Subcutaneous preadipocyte (primary cell): ENCODE measurements around the gene TAS1R1. TPM values are rescaled to one million over a fixed set of nuclear protein-coding genes. Genes with fewer than 3 reads are reported as not detected.

Experiments
- small RNA-seq: library from RNA; depleted of rRNA; stranded (forward); fragments of <200 nt; gene quantifications from one replicate; pipeline ENCODE3, GENCODE V24; 2012
- total RNA-seq: library from RNA; depleted of rRNA; stranded (reverse); fragments of >200 nt; gene quantifications from 2 replicates; pipeline ENCODE4 v1.2.3, GENCODE V29; 2012

Gene TAS1R1
- under 0.01 TPM in 1 of 2 replicates, not detected in the other for total RNA-seq

GRCh38 chr1:6554907-6555778 lies at the start of gene TAS1R1:
TSS of gene TAS1R1 (plus strand) at chr1:6555307. CDS start at chr1:6555374, 67 bp downstream.

DNA sequence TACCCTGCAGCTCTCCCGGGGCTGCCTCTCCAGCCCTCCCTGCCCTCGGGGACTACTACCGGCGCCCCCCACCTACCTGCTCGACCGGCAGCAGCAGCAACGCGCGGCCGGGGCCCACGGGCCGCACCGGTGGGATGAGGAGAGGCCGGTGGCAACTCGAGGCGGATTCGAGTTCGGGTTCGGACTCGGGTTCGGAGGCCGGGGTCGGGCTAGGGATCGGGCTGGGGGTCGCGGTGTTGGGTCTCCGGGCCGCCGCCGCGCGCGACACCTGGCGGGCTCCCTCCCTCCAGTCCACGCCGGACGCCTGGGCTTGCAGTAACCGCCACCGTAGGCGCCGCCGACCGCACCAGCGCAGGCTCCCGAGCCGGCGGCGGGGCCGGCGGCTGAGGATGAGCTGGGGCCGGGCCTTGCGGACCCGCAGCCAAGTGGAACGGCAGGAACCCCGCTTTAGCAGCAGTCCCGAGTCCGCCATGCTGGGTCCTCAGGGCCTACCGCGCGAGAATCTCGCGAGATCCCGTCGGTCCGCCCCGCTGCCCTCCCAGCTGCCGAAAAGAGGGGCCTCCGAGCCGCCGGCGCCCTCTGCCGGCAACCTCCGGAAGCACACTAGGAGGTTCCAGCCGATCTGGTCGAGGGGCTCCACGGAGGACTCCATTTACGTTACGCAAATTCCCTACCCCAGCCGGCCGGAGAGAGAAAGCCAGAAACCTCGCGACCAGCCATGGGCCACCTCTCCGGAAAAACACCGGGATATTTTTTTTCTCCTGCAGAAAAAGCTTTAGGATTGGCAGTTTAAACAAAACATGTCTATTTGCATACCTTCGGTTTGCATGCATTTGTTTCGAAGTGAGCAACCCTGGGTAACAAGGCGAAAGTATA lies 838 bp upstream of the TAS1R1 start, which contains the start of gene NOL9:
Gene NOL9 (minus strand): TSS at position 483 of the 876 bp plus-strand sequence. CDS start 11 bp downstream, at position 472.

DNA sequence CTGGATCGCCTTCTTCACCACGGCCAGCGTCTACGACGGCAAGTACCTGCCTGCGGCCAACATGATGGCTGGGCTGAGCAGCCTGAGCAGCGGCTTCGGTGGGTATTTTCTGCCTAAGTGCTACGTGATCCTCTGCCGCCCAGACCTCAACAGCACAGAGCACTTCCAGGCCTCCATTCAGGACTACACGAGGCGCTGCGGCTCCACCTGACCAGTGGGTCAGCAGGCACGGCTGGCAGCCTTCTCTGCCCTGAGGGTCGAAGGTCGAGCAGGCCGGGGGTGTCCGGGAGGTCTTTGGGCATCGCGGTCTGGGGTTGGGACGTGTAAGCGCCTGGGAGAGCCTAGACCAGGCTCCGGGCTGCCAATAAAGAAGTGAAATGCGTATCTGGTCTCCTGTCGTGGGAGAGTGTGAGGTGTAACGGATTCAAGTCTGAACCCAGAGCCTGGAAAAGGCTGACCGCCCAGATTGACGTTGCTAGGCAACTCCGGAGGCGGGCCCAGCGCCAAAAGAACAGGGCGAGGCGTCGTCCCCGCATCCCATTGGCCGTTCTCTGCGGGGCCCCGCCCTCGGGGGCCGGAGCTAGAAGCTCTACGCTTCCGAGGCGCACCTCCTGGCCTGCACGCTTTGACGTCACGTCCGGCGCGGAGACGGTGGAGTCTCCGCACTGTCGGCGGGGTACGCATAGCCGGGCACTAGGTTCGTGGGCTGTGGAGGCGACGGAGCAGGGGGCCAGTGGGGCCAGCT lies 24.4 kb downstream of the TAS1R1 start, which contains the start of gene ZBTB48:
Gene ZBTB48 (plus strand): TSS at position 621 of the 745 bp plus-strand sequence. CDS start 616 bp downstream, outside the sequence.

DNA sequence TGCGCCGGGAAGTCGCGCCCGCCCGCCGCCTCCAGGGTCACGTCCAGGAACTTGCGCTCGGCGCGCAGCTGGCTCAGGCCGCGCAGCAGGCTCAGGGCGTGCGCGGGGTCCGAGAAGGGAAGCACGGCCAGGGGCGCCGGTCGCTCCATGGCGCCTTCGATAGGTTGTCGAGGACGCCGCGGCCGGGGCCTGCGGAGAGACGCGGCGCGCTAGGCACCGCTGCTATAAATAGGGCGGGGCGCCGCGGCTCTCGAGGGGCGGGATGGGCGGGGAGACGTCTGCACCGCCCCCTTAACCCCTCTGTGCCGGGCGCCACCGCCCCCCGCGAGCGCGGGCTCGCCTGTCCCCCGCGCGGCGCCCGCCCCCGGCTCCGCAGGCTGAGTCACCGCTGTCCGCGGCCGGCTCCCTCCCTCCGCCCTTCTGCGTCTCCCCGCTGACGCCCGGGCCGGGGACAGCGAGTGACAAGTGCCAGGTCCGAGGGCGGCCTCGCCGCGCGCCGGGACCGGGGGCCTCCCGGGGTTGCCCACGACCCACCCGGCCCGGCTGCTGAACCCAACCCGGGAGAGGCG lies 47.6 kb downstream of the TAS1R1 start, which contains the start of gene KLHL21:
Gene KLHL21 (minus strand): TSS at position 201 of the 569 bp plus-strand sequence. CDS start 52 bp downstream, at position 149.

DNA sequence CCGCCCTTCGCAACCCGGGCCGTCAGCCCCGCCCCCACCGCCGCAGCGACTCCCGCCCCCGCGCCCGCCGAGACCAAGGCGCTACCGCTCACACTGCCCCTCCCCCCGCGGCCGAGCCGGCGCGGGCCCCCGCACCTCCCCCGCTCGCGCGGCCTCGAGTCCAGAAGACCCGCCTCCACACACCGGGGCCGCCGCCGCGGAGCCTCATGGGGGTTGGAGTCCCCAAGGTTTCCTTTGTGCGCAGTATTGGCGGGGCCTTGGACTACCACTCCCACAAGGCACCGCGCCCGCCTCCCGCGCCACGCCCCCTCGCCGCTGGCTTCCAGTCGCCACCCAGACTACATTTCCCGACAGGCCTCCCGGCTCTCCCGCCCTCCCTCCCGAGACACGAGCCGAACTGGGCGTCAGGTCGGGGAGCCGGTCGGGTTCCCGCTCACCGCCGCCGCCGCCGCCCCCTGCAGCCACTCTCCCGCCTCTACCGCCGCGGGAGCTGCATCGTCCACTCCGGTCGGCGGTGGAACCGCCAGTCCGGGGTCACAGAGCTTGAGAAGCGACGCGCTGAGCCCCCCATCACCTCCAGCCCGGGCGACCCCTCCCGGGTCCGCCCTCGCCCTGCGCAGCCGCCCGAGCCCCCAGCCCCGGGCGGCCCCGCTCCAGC lies 58.4 kb downstream of the TAS1R1 start, which contains the start of gene PHF13:
Gene PHF13 (plus strand): TSS at position 371 of the 658 bp plus-strand sequence. CDS start 336 bp downstream, outside the sequence.

GRCh38 chr1:6624710-6625583 lies 69.8 kb downstream of the TAS1R1 start, which contains the start of gene THAP3:
TSS of gene THAP3 (plus strand) at chr1:6624868. CDS start at chr1:6625219, 351 bp downstream.

Small RNA genes lying within 50 kb of the gene (small RNA-seq; reads per million reads assigned to genes)
- gene RNU6-731P: not detected

Other genes with a start within 250 kb of the TAS1R1 start
- gene ACOT7, start 161.5 kb upstream of the TAS1R1 start, total RNA-seq: 28.2 and 29.8 TPM in 2 replicates
- gene HES2, start 135.4 kb upstream of the TAS1R1 start, total RNA-seq: under 0.01 TPM in 1 of 2 replicates, not detected in the other
- gene ESPN, start 130.5 kb upstream of the TAS1R1 start, total RNA-seq: not detected in 2 replicates
- gene TNFRSF25, start 89.1 kb upstream of the TAS1R1 start, total RNA-seq: 0.37 and 3.1 TPM in 2 replicates
- gene PLEKHG5, start 63.6 kb upstream of the TAS1R1 start, total RNA-seq: 0.37 and 10.6 TPM in 2 replicates
- gene NOL9, start 794 bp upstream of the TAS1R1 start, total RNA-seq: 24.6 and 47.7 TPM in 2 replicates
- 8.1 and 11.9 TPM in 2 replicates for gene ZBTB48, start 24.7 kb downstream of the TAS1R1 start, total RNA-seq
- gene KLHL21, start 47.6 kb downstream of the TAS1R1 start, total RNA-seq: 63.9 and 79.0 TPM in 2 replicates
- 10.7 and 12.3 TPM in 2 replicates for gene PHF13, start 58.4 kb downstream of the TAS1R1 start, total RNA-seq
- gene THAP3, start 69.6 kb downstream of the TAS1R1 start, total RNA-seq: 16.0 and 19.5 TPM in 2 replicates
- gene DNAJC11, start 146.5 kb downstream of the TAS1R1 start, total RNA-seq: 27.2 and 30.7 TPM in 2 replicates
- gene CAMTA1, start 230.1 kb downstream of the TAS1R1 start, total RNA-seq: 30.5 and 49.6 TPM in 2 replicates